NCI-H1930 (cell line): ENCODE measurements around the gene MAP3K4.

Experiments
- DNase-seq, 2 experiments: peaks; one replicate each; lab custom pipeline; 2025; lab: John Stamatoyannopoulos, UW

MAP3K4 gene, protein sequence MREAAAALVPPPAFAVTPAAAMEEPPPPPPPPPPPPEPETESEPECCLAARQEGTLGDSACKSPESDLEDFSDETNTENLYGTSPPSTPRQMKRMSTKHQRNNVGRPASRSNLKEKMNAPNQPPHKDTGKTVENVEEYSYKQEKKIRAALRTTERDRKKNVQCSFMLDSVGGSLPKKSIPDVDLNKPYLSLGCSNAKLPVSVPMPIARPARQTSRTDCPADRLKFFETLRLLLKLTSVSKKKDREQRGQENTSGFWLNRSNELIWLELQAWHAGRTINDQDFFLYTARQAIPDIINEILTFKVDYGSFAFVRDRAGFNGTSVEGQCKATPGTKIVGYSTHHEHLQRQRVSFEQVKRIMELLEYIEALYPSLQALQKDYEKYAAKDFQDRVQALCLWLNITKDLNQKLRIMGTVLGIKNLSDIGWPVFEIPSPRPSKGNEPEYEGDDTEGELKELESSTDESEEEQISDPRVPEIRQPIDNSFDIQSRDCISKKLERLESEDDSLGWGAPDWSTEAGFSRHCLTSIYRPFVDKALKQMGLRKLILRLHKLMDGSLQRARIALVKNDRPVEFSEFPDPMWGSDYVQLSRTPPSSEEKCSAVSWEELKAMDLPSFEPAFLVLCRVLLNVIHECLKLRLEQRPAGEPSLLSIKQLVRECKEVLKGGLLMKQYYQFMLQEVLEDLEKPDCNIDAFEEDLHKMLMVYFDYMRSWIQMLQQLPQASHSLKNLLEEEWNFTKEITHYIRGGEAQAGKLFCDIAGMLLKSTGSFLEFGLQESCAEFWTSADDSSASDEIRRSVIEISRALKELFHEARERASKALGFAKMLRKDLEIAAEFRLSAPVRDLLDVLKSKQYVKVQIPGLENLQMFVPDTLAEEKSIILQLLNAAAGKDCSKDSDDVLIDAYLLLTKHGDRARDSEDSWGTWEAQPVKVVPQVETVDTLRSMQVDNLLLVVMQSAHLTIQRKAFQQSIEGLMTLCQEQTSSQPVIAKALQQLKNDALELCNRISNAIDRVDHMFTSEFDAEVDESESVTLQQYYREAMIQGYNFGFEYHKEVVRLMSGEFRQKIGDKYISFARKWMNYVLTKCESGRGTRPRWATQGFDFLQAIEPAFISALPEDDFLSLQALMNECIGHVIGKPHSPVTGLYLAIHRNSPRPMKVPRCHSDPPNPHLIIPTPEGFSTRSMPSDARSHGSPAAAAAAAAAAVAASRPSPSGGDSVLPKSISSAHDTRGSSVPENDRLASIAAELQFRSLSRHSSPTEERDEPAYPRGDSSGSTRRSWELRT (N-terminal part only)

DNA sequence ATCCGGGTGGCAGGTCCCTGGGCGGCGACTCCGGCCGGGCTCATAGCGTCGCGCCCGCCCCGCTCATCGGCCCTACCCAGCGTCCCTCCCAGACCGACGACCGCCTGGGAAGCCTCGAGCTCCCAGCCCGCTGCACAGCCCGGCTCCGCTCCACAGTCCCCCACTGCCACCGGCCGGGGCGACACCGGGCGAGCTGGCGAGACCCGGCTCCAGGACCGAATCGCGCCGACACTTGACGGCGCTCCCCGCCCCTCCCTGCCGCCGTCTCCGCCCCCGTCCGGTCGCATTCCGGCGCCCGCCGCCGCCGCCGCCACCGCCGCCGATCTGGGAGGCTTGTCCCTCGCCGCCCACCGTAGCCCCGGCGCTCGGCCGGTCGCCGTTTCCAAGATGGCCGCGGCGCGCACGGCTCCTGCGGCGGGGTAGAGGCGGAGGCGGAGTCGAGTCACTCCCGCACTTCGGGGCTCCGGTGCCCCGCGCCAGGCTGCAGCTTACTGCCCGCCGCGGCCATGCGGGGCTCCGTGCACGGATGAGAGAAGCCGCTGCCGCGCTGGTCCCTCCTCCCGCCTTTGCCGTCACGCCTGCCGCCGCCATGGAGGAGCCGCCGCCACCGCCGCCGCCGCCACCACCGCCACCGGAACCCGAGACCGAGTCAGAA is at the start of gene MAP3K4:
Gene MAP3K4 (plus strand): TSS at position 364 of the 655 bp plus-strand sequence. CDS start 163 bp downstream, at position 527.
- DNase-seq, result peak; percentile 58

DNA sequence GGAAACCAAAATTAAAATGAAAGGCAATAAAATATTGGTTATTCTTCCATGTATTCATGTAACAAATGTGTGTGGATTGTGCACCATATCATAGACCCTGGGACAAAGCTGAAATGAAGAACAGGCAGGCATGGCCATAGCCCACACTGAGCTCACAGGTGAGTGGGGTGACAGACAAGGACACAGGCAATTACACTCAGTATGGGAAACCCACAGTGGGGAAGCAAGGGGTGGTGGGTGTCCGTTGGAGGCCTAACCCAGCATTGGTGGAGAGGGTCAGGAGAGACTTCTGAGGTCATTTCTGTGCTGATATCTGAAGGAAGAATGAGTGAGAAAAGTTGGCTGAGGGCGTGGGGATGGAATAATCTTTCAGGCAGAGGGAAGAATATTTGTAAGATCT is 47.6 kb upstream of the MAP3K4 start:
- no peak for DNase-seq

DNA sequence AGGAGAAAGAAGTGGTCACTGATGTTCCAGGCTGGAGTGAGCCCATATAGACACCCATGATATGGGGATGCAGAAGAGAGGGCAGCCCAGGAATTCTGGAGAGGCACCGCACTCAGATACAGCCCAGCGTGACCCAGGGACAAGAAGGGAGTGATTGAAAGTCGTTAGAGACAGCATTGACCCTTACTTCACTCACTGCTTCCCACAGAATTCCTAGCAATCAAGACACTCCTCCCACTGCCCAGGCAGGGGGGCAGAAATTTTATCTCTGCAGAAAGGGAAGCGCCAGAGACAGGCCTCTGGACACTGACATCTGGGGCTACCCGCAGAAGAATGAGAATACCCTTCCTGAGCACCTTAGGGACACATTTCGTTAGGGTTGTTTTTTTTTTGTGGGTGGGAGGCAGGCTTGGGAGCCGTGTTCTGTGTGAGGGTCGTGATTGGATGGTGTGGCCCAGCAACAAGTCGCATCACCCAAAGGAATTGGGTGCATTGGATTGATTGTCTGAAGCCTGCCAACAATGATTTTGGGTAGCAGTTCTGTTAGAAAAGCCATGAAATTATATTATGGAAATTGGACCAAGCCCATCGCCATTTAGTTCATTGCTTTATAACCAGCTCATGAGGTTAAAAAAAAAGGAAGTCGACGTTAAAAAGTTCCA is 45.9 kb upstream of the MAP3K4 start:
- no peak for DNase-seq

DNA sequence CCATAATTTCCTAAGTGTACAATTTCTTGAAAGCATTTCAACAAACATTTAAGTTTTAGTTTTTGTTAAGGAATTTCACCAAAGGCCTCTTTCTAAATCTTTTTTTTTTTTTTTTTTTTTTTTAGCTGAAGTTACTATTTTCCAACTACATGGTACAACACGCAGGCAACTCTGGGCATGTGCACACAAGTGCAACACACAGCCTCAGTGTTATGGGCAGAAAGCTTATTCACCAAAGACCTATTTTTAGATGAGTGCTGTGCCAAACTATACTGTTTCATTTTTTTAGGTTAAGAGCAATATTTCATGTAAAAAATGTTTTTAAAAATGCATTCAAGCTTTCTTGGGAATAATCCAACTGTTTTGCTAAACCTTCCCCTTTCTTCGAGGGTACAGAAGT is 42.0 kb upstream of the MAP3K4 start:
- DNase-seq, result no peak

DNA sequence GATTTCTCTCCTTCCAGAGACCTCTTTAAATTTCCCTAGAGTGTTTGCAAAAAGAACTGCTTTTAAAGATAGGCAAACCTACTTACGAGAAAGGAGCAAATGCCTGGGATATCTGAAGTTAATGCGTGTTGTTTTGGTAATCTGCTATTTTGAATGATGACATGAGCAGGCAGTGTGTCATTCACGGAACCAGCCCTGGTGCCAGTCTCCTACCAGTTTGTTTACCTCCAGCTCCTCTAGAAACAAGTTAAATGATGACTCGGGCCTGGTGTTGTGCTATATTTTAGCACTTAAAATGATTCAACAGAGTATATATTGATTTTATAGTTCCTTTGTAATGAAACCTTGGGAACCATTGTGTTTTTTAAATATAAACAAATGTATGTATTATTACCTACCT is 41.1 kb upstream of the MAP3K4 start:
- DNase-seq, result no peak

DNA sequence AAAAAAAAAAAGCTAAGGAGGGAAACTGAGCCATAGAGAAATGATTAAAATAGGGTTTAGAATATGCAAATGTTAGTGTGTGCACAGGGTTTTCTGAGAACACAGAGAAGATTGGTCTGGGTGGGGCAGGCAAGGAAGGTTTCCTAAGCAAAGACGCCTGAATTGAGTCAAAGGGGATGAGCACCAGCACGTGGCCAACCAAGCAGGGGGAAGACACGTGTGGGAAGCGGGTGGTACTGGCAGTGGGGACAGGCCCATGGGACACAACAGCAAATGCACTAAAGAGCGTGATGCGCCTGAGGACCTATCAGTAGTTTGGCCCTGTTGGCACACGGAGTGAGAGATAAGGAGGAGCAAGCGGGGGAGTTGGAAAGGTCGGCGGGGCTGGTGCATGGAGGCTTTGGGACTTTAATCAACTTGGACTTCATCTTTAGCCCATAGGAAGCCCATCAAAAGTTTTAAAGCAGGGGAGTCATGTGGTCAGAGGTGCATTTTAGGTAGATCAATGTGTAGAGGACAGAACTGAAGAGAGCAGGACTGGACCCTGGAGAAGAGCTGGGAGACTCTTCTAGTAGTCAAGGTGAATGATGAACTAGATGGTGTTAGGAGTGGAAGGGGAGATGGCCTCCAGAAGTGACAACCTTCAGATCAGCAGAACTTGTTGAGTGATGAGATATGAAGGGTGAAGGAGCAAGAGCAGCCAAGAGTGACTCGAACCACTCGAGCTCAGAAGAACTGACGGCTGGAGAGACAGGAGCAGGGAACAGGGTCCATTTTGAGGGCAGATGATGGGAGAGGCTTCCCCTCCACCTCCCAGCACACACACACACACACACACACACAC is 40.2 kb upstream of the MAP3K4 start:
- DNase-seq, result no peak

DNA sequence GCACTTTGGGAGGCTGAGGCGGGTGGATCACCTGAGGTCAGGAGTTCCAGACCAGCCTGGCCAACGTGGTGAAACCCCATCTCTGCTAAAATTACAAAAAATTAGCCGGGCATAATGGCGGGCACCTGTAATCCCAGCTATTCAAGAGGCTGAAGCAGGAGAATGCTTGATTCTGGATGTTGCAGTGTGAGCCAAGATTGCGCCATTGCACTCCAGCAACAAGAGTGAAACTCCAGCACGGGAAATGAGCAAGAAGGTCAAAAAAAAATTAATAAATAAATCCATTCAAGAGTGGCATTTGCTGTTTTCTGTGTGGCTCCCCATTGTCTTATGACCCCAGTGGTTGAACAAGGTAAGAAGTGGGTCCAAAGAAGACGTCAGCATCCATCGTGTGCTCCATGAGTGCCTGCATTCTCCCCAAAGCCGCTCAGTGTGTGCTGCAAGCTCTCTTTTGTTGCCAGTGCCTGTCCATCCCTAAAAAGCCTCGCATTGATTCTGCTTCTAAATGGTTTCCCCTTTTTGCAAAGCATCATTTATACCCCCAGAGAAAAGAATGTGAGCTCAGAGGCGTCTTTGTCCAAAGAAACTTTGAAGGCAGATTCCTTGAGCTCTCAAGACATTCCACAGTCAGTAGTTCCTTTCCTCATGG is 38.8 kb upstream of the MAP3K4 start:
- DNase-seq, result no peak

DNA sequence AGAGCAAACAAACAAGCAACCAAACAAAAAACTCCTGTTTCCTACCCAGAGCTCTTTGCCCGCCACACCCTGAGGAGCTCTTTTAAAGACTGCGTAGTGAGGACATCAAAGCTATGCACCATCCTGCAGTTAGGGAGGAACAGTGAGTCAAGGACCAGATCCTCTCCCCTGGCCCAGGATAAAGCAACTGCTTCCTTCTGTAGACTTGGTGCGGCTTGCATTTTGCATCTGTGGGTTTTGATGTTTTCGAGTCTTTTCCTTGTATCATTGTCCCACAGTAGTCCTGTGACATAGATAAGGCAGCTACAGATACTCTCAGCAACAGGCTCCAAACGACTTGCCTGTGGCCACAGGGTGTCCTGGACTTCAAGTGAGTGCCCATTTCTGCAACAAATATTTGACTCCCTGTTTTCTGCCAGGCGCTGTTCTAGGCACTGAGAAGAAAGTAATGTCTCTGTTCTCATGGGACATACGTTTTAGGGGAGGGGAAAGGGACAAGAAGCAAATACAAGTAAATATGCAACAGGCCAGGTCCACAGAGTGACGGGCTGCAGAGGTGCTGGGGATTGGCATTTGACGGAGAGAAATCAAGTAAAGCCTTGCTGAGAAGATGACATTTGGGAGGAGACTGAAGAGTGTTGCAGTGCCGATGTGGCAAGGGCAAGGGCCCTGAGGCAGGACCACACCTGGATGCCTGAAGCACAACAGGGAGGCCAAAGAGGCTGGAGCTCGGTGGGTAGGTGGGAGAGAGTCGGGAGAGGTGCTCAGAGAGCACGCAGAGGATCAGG is 35.9 kb upstream of the MAP3K4 start:
- no peak for DNase-seq

DNA sequence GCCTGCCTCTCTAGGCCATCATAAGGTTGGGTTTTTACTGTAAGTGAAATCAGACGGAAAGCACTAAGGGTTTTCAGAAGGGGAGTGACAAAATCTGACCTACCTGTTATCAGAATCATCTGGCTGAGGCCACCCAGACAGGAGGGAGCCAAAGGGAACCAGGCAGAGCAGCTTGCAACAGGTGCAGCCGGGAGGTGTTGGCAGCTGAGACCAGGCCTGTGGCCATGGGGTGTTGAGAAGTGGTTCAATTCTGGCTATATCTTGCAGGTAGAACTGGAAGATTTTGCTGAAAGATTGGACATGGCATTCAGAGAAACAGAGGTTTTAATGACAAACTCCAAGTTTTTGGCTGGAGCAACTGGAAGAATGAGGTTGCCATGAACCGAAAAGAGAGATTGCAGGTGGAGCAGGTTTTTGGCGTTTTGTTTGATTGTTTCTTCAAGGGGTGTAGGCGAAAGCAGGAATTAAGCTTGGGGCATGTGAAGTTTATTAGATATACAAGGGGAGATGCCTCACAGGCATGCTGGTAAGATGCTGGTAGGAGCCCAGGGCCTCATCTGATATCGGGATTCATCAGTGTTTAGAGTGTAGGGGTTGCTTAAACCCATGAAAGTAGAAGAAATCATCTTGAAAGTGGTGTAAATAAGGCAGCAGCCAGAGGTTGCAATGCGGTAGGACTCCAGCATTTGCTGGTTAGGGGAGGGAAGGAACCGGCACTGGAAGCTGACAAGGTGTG is 35.1 kb upstream of the MAP3K4 start:
- DNase-seq, result no peak

DNA sequence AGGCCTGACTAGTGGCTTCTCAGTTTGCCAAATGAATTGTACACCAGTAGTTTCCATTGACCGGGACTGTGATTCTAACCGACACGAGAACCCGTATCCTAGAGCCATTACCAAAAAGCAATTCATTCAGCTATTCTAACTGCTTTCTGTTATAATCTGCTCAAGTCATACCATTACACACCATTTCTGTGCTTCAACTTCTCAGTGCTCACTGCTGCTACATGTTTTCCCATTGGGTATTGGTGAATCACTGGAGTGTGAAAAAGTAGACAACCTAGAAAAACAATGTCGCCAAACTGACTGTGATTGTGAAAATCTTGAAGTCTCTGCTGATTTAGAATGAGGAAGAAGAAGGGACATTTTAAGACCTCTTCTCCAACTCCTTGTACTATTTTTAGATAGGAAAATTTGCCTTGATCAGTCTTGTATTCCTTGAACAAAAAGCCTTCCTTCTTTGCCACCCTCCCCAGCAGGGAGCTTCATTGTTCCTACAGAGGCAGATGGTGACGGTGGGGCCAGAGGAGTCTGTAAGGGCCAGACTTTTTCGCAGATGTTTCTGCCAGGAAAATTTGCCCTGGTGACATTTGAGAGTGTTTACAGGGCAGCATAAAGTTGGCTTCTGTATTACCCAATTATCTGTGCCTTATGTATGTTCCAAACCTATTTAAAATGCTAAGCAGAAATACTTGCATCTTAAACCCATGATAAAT is 31.7 kb upstream of the MAP3K4 start:
- DNase-seq, result no peak

DNA sequence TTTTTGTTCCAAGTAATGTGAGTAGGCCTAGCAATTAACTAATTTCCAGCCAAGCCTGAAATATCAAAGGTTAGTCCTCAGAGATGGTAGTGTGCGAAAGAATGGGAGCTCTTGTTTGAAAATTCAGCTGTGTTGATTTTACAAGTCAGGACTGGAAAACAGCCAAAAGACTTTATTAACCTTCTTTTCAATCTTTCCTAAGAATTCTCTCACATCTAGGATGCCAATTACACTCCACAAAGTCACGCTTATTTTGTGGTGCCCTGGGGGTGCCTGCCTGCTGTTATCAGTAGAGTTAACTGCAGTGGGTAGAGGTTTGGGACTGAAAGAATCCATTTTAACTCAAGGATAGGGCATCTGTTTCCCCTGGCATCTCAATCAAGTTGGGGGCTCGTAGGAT is 30.7 kb upstream of the MAP3K4 start:
- no peak for DNase-seq

DNA sequence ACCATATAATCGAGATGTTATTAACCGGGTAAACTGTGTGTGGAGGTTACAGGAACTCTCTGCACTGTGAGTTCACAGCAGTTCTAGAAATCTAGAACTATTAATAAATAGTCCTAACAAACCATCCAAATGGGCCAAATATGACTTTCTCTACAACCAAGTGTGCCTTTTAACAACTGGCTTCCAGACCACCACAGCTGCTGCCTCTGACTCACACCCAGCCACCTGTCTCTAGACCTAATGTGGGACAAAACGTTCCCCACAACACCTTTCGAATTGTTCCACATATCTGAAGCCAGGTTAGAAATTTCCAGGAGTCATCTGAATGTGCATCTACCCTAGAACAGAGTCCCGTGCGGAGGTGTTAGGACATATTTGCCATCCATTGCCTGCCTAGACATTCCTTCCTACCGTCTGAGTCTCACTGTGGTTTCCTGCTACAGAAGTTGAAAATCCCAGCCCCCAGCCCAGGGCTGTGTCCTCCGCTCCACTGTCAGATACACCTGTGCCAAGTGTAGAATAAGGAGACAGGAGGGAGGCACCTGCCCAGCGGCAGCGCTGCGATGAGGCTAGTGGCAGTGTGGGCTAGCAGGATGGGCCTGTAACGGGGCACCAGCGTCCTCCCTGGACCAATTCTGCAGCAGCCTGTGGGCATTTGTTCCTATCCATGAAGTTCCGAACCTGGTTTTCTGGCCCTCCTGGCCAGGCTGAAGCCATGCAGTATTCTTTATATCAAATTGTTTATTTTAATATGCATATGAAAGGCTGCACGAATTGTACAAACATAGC is 28.5 kb upstream of the MAP3K4 start:
- no peak for DNase-seq

DNA sequence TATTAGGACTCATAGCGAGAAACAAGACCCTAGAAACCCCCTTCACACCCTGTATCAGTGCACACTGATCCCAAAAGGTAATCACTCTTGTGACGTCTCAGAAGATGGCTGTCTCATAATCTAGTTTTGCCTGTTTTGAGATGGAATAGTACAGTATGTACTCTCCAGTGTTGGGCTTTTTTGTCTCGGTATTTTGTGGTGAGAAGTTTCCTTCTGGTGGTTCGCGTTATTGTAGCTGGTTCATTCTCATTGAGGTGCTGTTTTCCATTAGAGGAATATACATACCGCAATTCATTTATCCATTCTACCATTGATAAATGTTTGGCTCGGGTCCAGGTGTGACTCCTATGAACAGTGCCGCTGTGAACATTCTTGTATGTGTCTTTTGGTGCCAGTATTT is 27.9 kb upstream of the MAP3K4 start:
- no peak for DNase-seq

DNA sequence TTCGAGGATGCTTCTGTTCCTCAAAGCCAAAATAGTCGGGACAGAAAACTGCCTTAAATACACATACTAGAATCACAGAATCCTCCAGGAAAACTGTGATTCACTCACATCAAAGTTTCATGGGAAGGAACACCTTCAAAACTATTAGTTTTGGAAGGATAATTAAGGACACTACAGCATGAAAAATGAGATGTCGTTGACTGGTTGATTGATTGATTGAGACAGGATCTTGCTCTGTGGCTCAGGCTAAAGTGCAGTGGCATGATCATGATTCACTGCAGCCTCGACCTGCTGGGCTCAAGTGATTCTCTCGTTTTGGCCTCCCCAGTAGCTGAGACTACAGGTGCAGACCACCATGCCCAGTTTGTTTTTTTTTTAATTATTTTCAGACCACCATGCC is 25.7 kb upstream of the MAP3K4 start:
- DNase-seq, result no peak

DNA sequence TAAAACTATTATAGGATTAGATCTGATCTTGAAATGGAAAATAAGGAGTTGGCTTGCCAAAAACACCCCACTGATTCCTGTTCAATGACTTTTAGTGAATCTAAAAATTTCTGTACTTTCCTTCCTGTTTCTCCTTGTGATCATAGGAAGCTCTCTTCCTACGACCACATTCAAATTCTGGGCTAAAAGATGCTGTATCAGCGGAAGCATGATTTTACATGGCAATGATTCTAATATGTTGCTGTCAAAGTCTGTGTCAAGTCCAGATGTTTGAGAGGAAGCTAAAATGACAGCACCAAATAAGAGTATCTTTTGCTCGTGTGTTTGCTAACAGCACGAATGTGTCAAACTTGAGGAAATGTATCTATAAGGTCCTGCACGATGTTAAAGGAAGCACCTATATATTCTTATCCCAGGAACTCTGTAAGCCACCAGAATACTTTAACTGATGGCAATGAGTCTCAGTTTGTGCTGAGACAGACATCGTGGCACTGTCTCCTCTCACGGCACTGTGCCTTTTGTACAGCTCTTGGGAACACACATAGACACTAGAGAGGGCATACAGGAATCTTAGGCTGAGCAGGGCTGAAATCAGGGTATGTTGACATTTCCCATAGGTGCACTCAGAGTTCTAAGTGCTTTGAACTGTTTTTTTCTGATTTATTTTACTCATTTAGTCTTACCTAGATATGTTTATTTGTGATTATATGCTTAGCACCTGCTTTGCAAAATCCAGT is 24.9 kb upstream of the MAP3K4 start:
- DNase-seq, result no peak

DNA sequence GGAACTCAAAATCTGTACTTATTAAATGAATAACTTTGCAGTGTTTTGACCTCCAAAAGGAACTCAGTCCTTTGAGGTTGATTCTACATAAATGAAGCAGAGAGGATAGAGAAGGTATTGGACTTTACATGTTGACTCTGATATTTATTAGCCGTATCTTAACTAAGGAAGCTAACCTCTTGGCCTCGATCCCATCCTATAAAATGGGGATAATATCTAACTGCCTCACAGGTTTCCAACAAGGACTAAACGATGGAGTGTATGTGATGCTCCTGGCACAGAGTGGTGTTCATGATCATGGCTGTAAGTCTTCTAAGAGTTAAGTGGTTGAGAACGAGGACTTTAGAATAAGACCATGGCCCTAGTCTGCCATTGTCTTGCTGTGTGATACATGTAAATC is 24.2 kb upstream of the MAP3K4 start:
- DNase-seq, result no peak
